ENCODE data around the gene SKP2.

The SKP2 gene

DNA sequence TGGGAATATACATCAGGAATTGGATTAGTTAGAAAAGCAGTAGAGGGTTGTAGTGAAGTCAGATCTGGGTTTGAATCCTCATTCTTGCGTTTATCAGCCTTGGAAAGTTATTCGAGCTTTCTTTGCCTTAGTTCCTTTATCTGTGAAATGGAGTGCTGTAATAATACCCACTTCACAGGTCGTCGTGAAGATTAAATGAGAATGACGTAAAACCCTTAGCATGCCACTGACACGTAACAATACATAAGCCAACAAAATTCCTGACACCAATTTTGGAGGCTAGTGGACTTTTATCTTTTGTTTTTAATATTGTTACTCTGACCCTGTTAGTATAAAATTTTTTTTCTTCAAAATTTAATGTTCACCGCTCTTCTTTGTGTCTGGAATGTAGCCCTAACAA lies 3.4 kb downstream of the SKP2 start:
- no peak overlapping the region for H3K4me3 ChIP-seq (ENCODE audit: low read depth, low read length)
- no peak for DNase-seq (ENCODE audit: low read depth)

DNA sequence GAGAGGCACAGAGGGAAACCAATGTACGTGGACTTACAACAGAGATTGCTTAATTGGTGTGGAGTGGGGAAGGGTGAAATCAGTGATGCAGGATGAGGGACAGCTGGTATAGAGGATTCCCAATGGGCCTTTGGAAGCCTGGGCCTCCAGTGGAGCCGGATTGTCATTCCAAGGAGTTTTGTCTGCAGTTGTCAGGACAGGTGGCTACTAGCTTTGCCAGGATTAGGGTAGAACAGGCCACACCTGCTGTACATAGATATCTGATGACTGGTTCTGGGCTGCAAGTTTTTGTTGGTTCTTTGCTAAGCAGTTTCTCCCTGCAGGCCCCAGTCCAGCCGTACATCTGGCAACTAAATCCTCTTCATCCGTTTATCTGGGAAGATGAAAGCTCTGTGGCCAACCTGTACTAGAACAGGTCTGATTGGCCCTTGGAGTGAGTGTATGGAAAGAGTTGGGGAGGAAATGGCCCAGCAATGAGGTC lies 4.2 kb downstream of the SKP2 start:
- H3K4me3 ChIP-seq (ENCODE audit: low read depth, low read length), result no peak overlapping the region
- peak; percentile 67 for DNase-seq (ENCODE audit: low read depth)

GRCh38 chr5:36156619-36157018 lies 4.7 kb downstream of the SKP2 start:
- peak; percentile 11 for DNase-seq (ENCODE audit: low read depth)
- no peak overlapping the region for H3K4me3 ChIP-seq (ENCODE audit: low read depth, low read length)

GRCh38 chr5:36158144-36158543 lies 6.2 kb downstream of the SKP2 start:
- H3K4me3 ChIP-seq (ENCODE audit: low read depth, low read length), result no peak overlapping the region
- peak; percentile 21 for DNase-seq (ENCODE audit: low read depth)

DNA sequence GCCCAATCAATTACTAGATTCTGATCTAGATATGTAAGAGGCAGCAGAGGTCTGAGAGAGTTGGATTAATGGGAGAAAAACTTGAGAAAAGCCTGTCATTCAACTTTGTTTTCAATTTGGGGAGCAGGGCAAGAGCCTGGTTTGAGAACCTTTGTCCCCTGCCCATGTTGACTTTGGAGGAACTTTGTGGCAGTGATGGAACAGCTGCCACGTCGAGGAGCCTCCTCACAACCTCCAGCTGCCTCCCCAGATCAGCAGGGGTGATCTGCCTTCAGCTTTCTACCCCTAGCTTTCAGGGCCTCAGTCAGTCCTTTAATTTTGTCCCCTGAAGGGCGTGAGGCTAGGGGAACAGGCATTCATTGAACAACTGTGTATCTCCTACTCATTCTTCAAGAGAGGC lies 8.7 kb downstream of the SKP2 start:
- no peak overlapping the region for H3K4me3 ChIP-seq (ENCODE audit: low read depth, low read length)

GRCh38 chr5:36161361-36161760 lies 9.4 kb downstream of the SKP2 start:
- H3K4me3 ChIP-seq (ENCODE audit: low read depth, low read length), result no peak overlapping the region

More for the DNA sequence above, 8.7 kb downstream of the SKP2 start:
- no peak for DNase-seq (ENCODE audit: low read depth)

DNA sequence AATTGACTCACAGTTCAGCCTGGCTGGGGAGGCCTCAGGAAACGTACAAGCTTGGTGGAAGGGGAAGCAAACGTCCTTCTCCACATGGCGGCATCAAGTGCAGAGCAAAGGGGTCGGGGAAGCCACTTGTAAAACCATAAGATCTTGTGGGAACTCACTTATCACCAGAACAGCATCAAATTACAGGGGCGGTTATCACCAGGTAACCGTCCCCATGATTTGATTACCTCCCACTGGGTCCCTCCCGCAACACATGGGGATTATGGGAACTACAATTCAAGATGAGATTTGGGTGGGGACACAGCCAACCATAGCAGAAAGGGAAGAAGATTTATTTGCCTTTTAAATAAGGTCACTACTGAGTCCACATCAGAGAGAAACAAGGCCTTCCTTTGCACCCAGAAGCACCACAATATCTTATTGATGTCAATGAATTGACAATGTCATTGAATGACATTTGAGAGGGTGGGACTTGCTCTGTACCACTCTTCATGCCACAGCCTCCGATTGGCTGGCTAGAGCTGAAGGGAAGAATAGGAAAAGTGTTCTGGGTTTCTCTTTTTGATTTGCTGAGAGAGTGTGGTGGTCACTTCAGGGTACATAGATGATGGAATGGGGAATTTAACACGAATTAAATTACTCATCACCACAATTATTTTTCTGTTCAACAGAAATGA lies 11.0 kb downstream of the SKP2 start:
- DNase-seq (ENCODE audit: low read depth), result no peak

More at GRCh38 chr5:36161361-36161760, 9.4 kb downstream of the SKP2 start:
- DNase-seq (ENCODE audit: low read depth), result no peak

DNA sequence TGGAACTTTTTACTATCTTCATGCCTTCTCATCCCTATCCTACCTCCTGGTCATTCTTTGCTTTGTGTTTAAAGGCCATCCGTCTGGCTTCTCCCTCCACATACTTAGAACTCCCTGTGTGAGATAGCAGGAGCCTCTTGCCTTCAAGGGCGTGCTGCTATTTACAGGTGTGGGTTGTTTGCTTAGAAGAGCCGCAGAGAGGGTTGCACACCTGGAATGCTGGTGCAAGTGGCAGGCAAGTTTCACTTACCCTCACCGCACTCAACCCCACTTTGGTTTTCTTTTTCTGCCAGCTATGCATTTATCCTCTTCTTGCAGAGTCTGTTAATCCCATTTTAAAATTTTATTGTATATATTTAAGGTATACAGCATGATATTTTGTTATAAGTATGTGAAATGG lies 12.6 kb downstream of the SKP2 start:
- no peak for DNase-seq (ENCODE audit: low read depth)
- H3K4me3 ChIP-seq (ENCODE audit: low read depth, low read length), result no peak overlapping the region

More for the DNA sequence above, 11.0 kb downstream of the SKP2 start:
- H3K4me3 ChIP-seq (ENCODE audit: low read depth, low read length), result no peak overlapping the region

DNA sequence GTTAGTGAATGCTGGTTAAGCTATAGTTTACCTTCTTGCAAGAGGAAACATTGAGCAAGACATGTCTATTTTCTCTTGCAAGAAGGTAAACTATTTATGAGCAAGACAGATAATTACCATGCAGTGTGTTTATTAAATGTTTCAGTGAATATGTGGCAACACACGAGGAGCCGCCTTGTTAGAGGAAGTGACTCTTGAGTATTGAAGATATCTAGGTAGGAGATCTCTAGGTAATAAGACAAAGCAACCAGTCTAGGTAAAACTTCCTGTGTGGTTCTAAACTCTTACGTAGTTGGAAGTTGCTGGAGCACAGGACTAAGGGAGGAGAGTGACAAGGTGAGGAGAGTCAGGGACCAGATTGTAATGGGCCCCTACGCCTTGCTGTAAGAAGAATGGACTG lies 16.8 kb downstream of the SKP2 start:
- no peak overlapping the region for H3K4me3 ChIP-seq (ENCODE audit: low read depth, low read length)
- no peak for DNase-seq (ENCODE audit: low read depth)

DNA sequence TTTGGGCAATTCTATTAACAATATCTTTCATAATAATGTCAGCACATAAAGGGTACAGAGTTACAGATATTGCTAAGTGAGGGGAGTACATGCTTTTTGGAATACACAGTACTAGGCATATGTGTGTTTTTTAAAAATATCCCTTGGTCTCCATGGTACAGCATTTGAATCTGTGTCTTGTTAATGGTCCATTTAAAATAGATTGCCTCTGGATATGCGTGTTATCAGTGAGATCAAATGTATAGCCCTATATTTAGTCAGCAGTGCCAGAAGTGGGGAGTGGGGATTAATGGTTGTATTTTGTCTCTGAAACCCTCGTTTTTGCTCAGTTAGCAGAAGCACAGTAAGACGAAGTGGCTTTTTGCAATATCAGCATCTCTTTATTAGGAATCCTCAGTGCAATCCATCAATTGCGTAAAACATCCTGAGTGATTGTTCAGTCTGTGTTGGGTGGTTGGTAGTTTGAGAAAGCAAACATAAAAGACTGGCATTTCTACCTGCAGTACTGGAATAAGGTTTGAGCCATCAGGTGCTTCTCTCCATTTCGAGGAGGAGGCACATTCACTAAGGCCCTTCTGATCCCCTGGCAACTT lies 19.0 kb downstream of the SKP2 start:
- no peak for DNase-seq (ENCODE audit: low read depth)
- H3K4me3 ChIP-seq (ENCODE audit: low read depth, low read length), result no peak overlapping the region

- H3K4me3 ChIP-seq (ENCODE audit: low read depth, low read length), result no peak overlapping the region
- DNase-seq (ENCODE audit: low read depth), result no peak
Measured at GRCh38 chr5:36172599-36172998, 20.7 kb downstream of the SKP2 start.

DNA sequence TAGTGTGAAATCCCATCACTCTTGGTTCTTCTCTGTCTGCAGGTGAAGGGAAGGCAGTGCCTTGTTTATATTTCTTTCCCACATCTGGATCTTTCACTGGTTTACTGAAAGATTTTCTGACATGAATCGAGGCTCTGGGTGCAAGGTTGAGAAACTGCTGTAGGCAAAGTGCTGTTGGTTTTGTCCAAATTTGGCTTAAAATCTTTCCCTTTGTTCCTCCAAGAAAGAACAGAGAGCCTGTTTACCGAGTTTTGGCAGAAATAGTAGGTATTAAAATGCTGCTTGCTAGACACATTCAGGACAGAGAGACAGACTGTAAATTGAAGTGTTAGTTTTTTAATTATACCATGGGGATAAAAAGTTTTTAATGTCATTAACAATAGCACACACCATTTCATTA lies 21.5 kb downstream of the SKP2 start:
- no peak for DNase-seq (ENCODE audit: low read depth)
- no peak overlapping the region for H3K4me3 ChIP-seq (ENCODE audit: low read depth, low read length)

GRCh38 chr5:36174119-36174518 lies 22.2 kb downstream of the SKP2 start:
- no peak for DNase-seq (ENCODE audit: low read depth)
- H3K4me3 ChIP-seq (ENCODE audit: low read depth, low read length), result no peak overlapping the region

DNA sequence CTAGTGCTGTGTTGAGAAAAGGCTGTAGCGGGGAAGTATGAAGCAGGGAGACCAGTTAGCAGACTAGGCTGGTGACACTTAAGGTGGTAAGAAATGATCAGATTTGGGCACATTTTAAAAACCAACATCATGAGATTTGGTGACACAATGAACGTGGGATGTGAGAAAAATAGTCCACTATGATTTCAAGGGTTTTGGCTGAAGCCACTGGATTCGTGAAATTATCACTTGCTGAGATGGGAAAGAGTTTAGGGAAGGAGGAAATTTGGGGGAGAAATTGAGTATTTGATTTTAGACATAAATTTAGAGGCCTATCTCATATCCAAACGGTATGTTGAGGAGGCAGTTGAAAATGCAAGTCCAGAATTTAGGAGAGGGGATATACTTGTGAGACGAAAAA lies 23.1 kb downstream of the SKP2 start:
- DNase-seq (ENCODE audit: low read depth), result no peak

DNA sequence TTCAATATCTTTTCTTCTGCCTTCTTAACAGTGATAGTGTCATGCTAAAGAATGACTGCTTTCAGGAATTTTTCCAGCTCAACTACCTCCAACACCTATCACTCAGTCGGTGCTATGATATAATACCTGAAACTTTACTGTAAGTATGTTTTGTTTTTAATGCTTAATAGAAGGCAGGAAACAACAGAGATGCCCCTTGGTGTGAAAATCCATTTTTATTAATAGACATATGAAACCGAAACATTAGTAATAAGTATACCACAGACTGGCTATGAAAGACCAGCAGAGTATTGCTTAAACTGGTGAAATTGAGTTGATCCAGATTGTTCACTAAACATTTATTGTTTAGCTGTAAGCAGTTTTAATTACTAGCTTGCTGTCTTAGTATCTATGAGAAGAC lies 25.2 kb downstream of the SKP2 start:
- H3K4me3 ChIP-seq (ENCODE audit: low read depth, low read length), result no peak overlapping the region
- no peak for DNase-seq (ENCODE audit: low read depth)

More for the DNA sequence above, 23.1 kb downstream of the SKP2 start:
- no peak overlapping the region for H3K4me3 ChIP-seq (ENCODE audit: low read depth, low read length)

DNA sequence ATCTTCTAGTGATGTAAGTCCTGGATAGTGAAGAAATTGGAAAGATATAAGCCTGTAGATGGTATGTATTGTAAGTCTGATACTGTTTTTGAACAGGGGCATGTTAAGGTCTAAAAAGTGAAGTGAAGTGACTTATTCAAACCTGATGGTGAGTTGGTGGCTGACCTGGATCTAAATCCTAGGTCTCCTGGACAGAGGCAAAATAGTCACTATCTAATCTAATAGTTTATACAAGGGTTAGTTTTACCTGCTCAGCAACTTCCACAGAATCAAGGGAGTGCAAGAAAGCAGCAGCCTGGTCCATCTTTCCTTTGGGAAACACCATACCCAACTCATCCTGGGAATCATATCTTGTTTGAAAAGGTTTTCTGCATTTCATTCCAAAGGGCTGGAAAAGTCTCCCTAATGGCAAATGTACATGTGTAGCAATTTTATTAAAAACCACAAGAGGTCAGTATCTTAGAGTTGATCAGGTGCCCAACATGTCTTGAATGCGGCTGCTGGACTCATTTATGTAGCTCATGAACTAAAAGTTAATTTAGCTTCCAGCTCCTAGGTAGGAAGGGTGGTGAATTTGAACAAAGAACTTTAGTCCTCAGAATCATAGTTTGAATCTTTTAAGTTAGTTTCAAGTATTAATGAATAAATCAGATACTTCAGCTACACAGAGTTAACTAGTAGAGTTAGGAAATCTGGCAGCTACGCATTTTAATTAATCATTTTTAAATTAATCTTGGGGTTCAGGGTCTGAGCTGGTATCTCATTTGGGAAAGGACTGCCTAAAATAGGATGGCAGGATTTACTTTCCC lies 26.0 kb downstream of the SKP2 start:
- no peak overlapping the region for H3K4me3 ChIP-seq (ENCODE audit: low read depth, low read length)
- peak; percentile 20 for DNase-seq (ENCODE audit: low read depth)

- DNase-seq (ENCODE audit: low read depth), result no peak
- H3K4me3 ChIP-seq (ENCODE audit: low read depth, low read length), result no peak overlapping the region
Measured at GRCh38 chr5:36178524-36178890, 26.6 kb downstream of the SKP2 start.

- DNase-seq (ENCODE audit: low read depth), result no peak
- H3K4me3 ChIP-seq (ENCODE audit: low read depth, low read length), result no peak overlapping the region
Measured at GRCh38 chr5:36179950-36180349, 28.0 kb downstream of the SKP2 start.

DNA sequence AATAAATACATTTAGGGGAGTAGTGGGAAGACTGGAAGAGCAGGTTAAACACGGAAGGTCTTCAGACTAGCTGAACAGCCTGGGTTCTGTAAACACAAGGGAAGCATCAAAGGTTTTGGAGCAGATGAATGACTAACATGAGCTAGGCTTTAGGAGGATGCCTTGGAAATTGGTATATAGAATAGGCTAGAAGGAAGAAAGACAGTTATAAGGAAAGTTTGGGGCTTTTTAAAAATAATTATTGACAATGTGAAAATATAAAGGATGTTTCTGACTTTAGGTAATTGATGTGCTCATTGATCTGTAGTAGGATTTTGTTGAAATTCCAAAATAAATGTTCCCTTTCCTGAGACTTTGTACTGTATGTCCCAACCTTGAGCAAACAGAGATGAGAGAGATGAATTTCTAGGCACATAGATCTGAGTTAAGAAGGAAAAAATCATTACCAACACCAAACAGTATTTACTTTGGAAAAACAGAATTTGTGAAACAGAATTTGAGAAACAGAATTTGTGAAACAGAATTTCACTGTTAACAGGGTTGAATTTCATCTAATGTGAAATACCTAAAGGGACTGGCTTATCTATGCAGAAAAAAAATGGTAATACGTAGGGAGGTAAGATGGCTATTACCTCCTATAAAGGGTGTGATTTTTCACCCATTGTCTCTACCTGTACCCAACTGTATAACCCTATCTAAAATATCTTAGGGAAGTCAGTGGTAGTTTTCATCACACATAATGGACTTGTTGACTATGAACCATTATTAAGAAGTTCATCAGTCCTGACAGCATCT lies 28.8 kb downstream of the SKP2 start:
- no peak for DNase-seq (ENCODE audit: low read depth)
- no peak overlapping the region for H3K4me3 ChIP-seq (ENCODE audit: low read depth, low read length)

DNA sequence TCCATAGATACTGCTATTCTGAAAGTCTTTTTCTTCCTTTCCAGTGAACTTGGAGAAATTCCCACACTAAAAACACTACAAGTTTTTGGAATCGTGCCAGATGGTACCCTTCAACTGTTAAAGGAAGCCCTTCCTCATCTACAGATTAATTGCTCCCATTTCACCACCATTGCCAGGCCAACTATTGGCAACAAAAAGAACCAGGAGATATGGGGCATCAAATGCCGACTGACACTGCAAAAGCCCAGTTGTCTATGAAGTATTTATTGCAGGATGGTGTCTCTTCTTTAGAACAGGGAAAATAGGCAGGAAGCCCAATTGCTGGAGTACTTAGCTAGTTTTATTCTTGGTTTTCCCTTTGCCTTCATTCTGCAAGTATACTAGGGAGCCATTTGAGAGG lies 29.9 kb downstream of the SKP2 start:
- no peak for DNase-seq (ENCODE audit: low read depth)
- no peak overlapping the region for H3K4me3 ChIP-seq (ENCODE audit: low read depth, low read length)
